HEK293 (cell line): Measurements from ENCODE around the gene PIP4K2C.

ENCODE experiments used
- CTCF ChIA-PET: fragments of 350-600 bp; formaldehyde crosslinking; extraction: SDS; loops from one replicate; lab custom pipeline; 2021; ENCODE audit warnings: antibody characterized with exemption; lab: Yijun Ruan, JAX
- POLR2A ChIA-PET: fragments of 300-600 bp; formaldehyde crosslinking; extraction: SDS; loops from one replicate; lab custom pipeline; 2020; ENCODE audit warnings: antibody characterized with exemption, inconsistent platforms; lab: Yijun Ruan, JAX
- H3K27ac ChIP-seq: fragments of 200-500 bp; sonication (Bioruptor generic); 2 replicates; pipeline ENCODE4 v1.5.1; 2014; ENCODE audit warnings: low read depth, low read length, control low read depth, inconsistent platforms; ENCODE audit errors: extremely low read depth
- H3K36me3 ChIP-seq, 2 experiments: fragments of 200-500 bp in 1 of 2; sonication (Bioruptor generic) in 1 of 2; 1 replicate in 1 of 2; 2 replicates in 1 of 2; pipeline ENCODE4 v1.5.1; 2014 to 2017; ENCODE audit warnings: inconsistent platforms in 2 of 2, low read length in 2 of 2; ENCODE audit not compliant: control insufficient read depth in 2 of 2, insufficient read depth in 1 of 2
- H3K4me1 ChIP-seq: fragments of 200-500 bp; sonication (Bioruptor generic); 2 replicates; pipeline ENCODE4 v1.5.1; 2014; ENCODE audit warnings: mild to moderate bottlenecking, low read length, inconsistent platforms; ENCODE audit not compliant: control insufficient read depth, insufficient read depth
- H3K4me3 ChIP-seq: 2 replicates; pipeline ENCODE4 v1.5.1; 2011; ENCODE audit warnings: low read depth, mild to moderate bottlenecking, control low read depth, low read length, moderate library complexity
- H3K9me3 ChIP-seq: fragments of 200-500 bp; sonication (Bioruptor generic); 2 replicates; pipeline ENCODE4 v1.5.1; 2014; ENCODE audit warnings: low read depth, low read length, inconsistent platforms; ENCODE audit not compliant: control insufficient read depth, insufficient read depth
- OVOL3 ChIP-seq: fragments of 450-650 bp; formaldehyde crosslinking; IDR thresholded peaks from 2 replicates; pipeline ENCODE4 v1.5.1; 2016; ENCODE audit warnings: missing biosample characterization, missing genetic modification characterization
- ZBTB11 ChIP-seq: fragments of 450-650 bp; formaldehyde crosslinking; conservative IDR thresholded peaks from 2 replicates; pipeline ENCODE4 v1.5.1; 2016; ENCODE audit warnings: low read depth, missing biosample characterization, missing genetic modification characterization
- ZBTB7A ChIP-seq: fragments of 450-650 bp; formaldehyde crosslinking; IDR thresholded peaks from 2 replicates; pipeline ENCODE4 v1.5.1; 2016; ENCODE audit warnings: low read depth, missing biosample characterization, missing genetic modification characterization
- ZNF302 ChIP-seq: fragments of 450-650 bp; formaldehyde crosslinking; IDR thresholded peaks from 2 replicates; pipeline ENCODE4 v1.5.1; 2016; ENCODE audit warnings: missing biosample characterization, missing genetic modification characterization, low read depth
- ZNF626 ChIP-seq: fragments of 450-650 bp; sonication (Bioruptor Pico); formaldehyde crosslinking; IDR thresholded peaks from 2 replicates; pipeline ENCODE4 v1.5.1; 2018; ENCODE audit warnings: missing biosample characterization, missing genetic modification characterization, inconsistent platforms
- ZNF747 ChIP-seq: fragments of 450-650 bp; formaldehyde crosslinking; IDR thresholded peaks from 2 replicates; pipeline ENCODE4 v1.5.1; 2016; ENCODE audit warnings: missing biosample characterization, missing genetic modification characterization
- ZXDB ChIP-seq: fragments of 450-650 bp; formaldehyde crosslinking; IDR thresholded peaks from 2 replicates; pipeline ENCODE4 v1.5.1; 2016; ENCODE audit warnings: missing biosample characterization, missing genetic modification characterization
- TF ChIP-seq, protein P1 (sequence below): fragments of 450-650 bp; formaldehyde crosslinking; IDR thresholded peaks from 2 replicates; pipeline ENCODE4 v1.5.1; 2016; ENCODE audit warnings: missing biosample characterization, missing genetic modification characterization
- TF ChIP-seq, protein P2 (sequence below): fragments of 450-650 bp; formaldehyde crosslinking; conservative IDR thresholded peaks from 2 replicates; pipeline ENCODE4 v1.5.1; 2016; ENCODE audit warnings: low read depth, missing biosample characterization, missing genetic modification characterization
- TF ChIP-seq, protein P3 (sequence below): fragments of 450-650 bp; formaldehyde crosslinking; IDR thresholded peaks from 2 replicates; pipeline ENCODE4 v1.5.1; 2016; ENCODE audit warnings: missing biosample characterization, missing genetic modification characterization, borderline replicate concordance

Gene PIP4K2C

GRCh38 chr12:57592551-57593165, 1.7 kb downstream of the PIP4K2C start:
- Histone ChIP-seq H3K36me3 (peaks cover 11 to 30% of the 10 kb centered on the region in 2 experiments; a peak in 2 of 3 replicates), H3K27ac (no peak overlapping the region), H3K4me1 (peaks cover 5% of the 10 kb centered on the region), H3K4me3 (no peak overlapping the region)
- ChIA-PET CTCF (interaction anchor here (0.6 to 3.3 kb wide), 6 partner anchors 8 to 174 kb away, joined by 3 to 42 read pairs (median 4); partner anchors contain the start of gene B4GALNT1), POLR2A (interaction anchor here (1.1 to 2.6 kb wide), 4 partner anchors 13 to 72 kb away, joined by 3 to 9 read pairs (median 4); partner anchors contain the start of genes B4GALNT1 and DDIT3)
- TF ChIP-seq ZXDB (tag by site-specific recombination): no peak
- TF ChIP-seq ZNF302 (tag by site-specific recombination): no peak
- TF ChIP-seq, protein P1, sequence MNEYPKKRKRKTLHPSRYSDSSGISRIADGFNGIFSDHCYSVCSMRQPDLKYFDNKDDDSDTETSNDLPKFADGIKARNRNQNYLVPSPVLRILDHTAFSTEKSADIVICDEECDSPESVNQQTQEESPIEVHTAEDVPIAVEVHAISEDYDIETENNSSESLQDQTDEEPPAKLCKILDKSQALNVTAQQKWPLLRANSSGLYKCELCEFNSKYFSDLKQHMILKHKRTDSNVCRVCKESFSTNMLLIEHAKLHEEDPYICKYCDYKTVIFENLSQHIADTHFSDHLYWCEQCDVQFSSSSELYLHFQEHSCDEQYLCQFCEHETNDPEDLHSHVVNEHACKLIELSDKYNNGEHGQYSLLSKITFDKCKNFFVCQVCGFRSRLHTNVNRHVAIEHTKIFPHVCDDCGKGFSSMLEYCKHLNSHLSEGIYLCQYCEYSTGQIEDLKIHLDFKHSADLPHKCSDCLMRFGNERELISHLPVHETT (tag by site-specific recombination): no peak
- no peak for TF ChIP-seq OVOL3 (tag by site-specific recombination)
- no peak for TF ChIP-seq ZNF626 (tag by site-specific recombination)
- no peak for TF ChIP-seq ZBTB7A (tag by site-specific recombination)
- TF ChIP-seq, protein P2, sequence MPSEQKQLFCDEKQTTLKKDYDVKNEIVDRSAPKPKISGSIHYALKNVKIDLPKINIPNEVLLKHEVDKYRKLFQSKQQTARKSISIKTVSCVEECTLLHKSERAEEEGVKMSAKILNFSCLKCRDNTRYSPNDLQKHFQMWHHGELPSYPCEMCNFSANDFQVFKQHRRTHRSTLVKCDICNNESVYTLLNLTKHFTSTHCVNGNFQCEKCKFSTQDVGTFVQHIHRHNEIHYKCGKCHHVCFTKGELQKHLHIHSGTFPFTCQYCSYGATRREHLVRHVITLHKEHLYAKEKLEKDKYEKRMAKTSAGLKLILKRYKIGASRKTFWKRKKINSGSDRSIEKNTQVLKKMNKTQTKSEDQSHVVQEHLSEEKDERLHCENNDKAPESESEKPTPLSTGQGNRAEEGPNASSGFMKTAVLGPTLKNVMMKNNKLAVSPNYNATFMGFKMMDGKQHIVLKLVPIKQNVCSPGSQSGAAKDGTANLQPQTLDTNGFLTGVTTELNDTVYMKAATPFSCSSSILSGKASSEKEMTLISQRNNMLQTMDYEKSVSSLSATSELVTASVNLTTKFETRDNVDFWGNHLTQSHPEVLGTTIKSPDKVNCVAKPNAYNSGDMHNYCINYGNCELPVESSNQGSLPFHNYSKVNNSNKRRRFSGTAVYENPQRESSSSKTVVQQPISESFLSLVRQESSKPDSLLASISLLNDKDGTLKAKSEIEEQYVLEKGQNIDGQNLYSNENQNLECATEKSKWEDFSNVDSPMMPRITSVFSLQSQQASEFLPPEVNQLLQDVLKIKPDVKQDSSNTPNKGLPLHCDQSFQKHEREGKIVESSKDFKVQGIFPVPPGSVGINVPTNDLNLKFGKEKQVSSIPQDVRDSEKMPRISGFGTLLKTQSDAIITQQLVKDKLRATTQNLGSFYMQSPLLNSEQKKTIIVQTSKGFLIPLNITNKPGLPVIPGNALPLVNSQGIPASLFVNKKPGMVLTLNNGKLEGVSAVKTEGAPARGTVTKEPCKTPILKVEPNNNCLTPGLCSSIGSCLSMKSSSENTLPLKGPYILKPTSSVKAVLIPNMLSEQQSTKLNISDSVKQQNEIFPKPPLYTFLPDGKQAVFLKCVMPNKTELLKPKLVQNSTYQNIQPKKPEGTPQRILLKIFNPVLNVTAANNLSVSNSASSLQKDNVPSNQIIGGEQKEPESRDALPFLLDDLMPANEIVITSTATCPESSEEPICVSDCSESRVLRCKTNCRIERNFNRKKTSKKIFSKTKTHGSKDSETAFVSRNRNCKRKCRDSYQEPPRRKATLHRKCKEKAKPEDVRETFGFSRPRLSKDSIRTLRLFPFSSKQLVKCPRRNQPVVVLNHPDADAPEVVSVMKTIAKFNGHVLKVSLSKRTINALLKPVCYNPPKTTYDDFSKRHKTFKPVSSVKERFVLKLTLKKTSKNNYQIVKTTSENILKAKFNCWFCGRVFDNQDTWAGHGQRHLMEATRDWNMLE (tag by site-specific recombination): no peak
- no peak for TF ChIP-seq ZBTB11 (tag by site-specific recombination)
- TF ChIP-seq, protein P3, sequence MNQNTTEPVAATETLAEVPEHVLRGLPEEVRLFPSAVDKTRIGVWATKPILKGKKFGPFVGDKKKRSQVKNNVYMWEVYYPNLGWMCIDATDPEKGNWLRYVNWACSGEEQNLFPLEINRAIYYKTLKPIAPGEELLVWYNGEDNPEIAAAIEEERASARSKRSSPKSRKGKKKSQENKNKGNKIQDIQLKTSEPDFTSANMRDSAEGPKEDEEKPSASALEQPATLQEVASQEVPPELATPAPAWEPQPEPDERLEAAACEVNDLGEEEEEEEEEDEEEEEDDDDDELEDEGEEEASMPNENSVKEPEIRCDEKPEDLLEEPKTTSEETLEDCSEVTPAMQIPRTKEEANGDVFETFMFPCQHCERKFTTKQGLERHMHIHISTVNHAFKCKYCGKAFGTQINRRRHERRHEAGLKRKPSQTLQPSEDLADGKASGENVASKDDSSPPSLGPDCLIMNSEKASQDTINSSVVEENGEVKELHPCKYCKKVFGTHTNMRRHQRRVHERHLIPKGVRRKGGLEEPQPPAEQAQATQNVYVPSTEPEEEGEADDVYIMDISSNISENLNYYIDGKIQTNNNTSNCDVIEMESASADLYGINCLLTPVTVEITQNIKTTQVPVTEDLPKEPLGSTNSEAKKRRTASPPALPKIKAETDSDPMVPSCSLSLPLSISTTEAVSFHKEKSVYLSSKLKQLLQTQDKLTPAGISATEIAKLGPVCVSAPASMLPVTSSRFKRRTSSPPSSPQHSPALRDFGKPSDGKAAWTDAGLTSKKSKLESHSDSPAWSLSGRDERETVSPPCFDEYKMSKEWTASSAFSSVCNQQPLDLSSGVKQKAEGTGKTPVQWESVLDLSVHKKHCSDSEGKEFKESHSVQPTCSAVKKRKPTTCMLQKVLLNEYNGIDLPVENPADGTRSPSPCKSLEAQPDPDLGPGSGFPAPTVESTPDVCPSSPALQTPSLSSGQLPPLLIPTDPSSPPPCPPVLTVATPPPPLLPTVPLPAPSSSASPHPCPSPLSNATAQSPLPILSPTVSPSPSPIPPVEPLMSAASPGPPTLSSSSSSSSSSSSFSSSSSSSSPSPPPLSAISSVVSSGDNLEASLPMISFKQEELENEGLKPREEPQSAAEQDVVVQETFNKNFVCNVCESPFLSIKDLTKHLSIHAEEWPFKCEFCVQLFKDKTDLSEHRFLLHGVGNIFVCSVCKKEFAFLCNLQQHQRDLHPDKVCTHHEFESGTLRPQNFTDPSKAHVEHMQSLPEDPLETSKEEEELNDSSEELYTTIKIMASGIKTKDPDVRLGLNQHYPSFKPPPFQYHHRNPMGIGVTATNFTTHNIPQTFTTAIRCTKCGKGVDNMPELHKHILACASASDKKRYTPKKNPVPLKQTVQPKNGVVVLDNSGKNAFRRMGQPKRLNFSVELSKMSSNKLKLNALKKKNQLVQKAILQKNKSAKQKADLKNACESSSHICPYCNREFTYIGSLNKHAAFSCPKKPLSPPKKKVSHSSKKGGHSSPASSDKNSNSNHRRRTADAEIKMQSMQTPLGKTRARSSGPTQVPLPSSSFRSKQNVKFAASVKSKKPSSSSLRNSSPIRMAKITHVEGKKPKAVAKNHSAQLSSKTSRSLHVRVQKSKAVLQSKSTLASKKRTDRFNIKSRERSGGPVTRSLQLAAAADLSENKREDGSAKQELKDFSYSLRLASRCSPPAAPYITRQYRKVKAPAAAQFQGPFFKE (tag by site-specific recombination): no peak
- TF ChIP-seq ZNF747 (tag by site-specific recombination): no peak
- TF ChIP-seq, all 188 proteins: peak for 0
- no peaks in the 10 kb centered on the region for H3K9me3 ChIP-seq
